ENCODE results near the gene ZHX3. TPM values are rescaled to one million over a fixed set of nuclear protein-coding genes. Genes with fewer than 3 reads are reported as not detected.

ZHX3 gene
- total and polyA plus RNA-seq, 7 donors: 3.6 to 69.0 (median 39.2) TPM

GRCh38 chr20:41248368-41249024, 69.0 kb downstream of the ZHX3 start:
- Histone ChIP-seq H3K4me1 (peaks cover 0 to 77% (median 74%) of the 10 kb centered on the region in 4 donors), H3K27me3 (no peaks in the 10 kb centered on the region), H3K4me3 (no peak overlapping the region), H3K9me3 (no peaks in the 10 kb centered on the region), H3K27ac (peak overlapping the region; percentile 85 to 93 (median 91)), H3K36me3 (no peaks in the 10 kb centered on the region)
- intact Hi-C loops (cut with DNase I): loop anchor here (1.0 to 5.0 kb wide), 2 partner anchors 69 to 89 kb away; partner anchors contain the start of gene ZHX3
- 13 to 36% methylated on average over 4 of the region's 4 CpGs for WGBS, 2 donors
- no peak for DNase-seq
- TF ChIP-seq POLR2A (IDR thresholded peaks at IDR 0.05): no peak
- TF ChIP-seq POLR2AphosphoS5 (IDR thresholded peaks at IDR 0.05): peak; percentile 77 to 88 (median 86)
- peak; percentile 68 to 95 (median 89) for TF ChIP-seq EP300 (IDR thresholded peaks at IDR 0.05)
- no peak for TF ChIP-seq CTCF (IDR thresholded peaks at IDR 0.05)

- no peaks in the 10 kb centered on the region for H3K36me3 ChIP-seq
- H3K4me3 ChIP-seq: no peak overlapping the region
- DNase-seq: no peak
These were observed 69.8 kb downstream of the ZHX3 start for GRCh38 chr20:41247523-41248367.

GRCh38 chr20:41245086-41245707, 72.3 kb downstream of the ZHX3 start:
- peak; percentile 71 for DNase-seq

More at GRCh38 chr20:41247523-41248367, 69.8 kb downstream of the ZHX3 start:
- TF ChIP-seq CTCF (IDR thresholded peaks at IDR 0.05) (no peak), EP300 (IDR thresholded peaks at IDR 0.05) (no peak), POLR2AphosphoS5 (IDR thresholded peaks at IDR 0.05) (no peak), POLR2A (IDR thresholded peaks at IDR 0.05) (no peak)
- Histone ChIP-seq H3K27me3 (no peaks in the 10 kb centered on the region), H3K27ac (peak overlapping the region; percentile 85 to 93 (median 91)), H3K4me1 (peaks cover 0 to 75% (median 71%) of the 10 kb centered on the region in 4 donors), H3K9me3 (no peaks in the 10 kb centered on the region)
- intact Hi-C loops (cut with DNase I): loop anchor here (1.0 to 5.0 kb wide), 2 partner anchors 70 to 90 kb away; partner anchors contain the start of gene ZHX3
- WGBS, 2 donors: 83 to 88% methylated on average over 7 of the region's 7 CpGs

More at GRCh38 chr20:41245086-41245707, 72.3 kb downstream of the ZHX3 start:
- H3K4me3 ChIP-seq: no peak overlapping the region
- H3K4me1 ChIP-seq: peaks cover 0 to 70% (median 66%) of the 10 kb centered on the region in 4 donors
- WGBS, 2 donors: 33 to 48% methylated on average over 2 of the region's 2 CpGs
- H3K9me3 ChIP-seq: no peaks in the 10 kb centered on the region
- H3K27ac ChIP-seq: peak overlapping the region; percentile 85 to 93 (median 91)
- no peaks in the 10 kb centered on the region for H3K27me3 ChIP-seq
- no peaks in the 10 kb centered on the region for H3K36me3 ChIP-seq
- intact Hi-C loops (cut with DNase I): loop anchor here (5.0 kb wide), 1 partner anchor 92 kb away; no protein-coding TSS in a partner anchor
- TF ChIP-seq CTCF (IDR thresholded peaks at IDR 0.05) (peak in 3 of 4 experiments; percentile 20 to 53 (median 22)), POLR2A (IDR thresholded peaks at IDR 0.05) (no peak), POLR2AphosphoS5 (IDR thresholded peaks at IDR 0.05) (peak in 1 of 4 donors; percentile 58), EP300 (IDR thresholded peaks at IDR 0.05) (no peak)
